ENCODE data around the gene HAO2.
"Not testable (repeated sequence)": the region's sequence is repeated elsewhere in the genome, so short reads cannot be mapped to it uniquely, and the experiment has no call there.

The HAO2 gene

GRCh38 chr1:119347858-119348257, 20.7 kb upstream of the HAO2 start:
- peak in 1 of 4 experiments; percentile 1 for DNase-seq

- no peak for DNase-seq
Observed at GRCh38 chr1:119348941-119349340, 19.6 kb upstream of the HAO2 start.

GRCh38 chr1:119350866-119351265, 17.7 kb upstream of the HAO2 start:
- DNase-seq = not testable (repeated sequence)

GRCh38 chr1:119351997-119352396, 16.6 kb upstream of the HAO2 start:
- no peak for DNase-seq

GRCh38 chr1:119353836-119354235, 14.7 kb upstream of the HAO2 start:
- DNase-seq = no peak

GRCh38 chr1:119358636-119359035, 9.9 kb upstream of the HAO2 start:
- DNase-seq = no peak

- DNase-seq = no peak
Observed at GRCh38 chr1:119359730-119360129, 8.9 kb upstream of the HAO2 start.

GRCh38 chr1:119361205-119361604, 7.4 kb upstream of the HAO2 start:
- DNase-seq = no peak

GRCh38 chr1:119361620-119362344, 6.8 kb upstream of the HAO2 start:
- DNase-seq = no peak

GRCh38 chr1:119363162-119363561, 5.4 kb upstream of the HAO2 start:
- DNase-seq = no peak

- DNase-seq = no peak
Observed at GRCh38 chr1:119364640-119365039, 3.9 kb upstream of the HAO2 start.

GRCh38 chr1:119366424-119366823, 2.2 kb upstream of the HAO2 start:
- no peak for DNase-seq

GRCh38 chr1:119367432-119368124, 1.0 kb upstream of the HAO2 start:
- peak in 2 of 4 experiments; percentile 24 to 28 for DNase-seq

- DNase-seq = no peak
Observed at GRCh38 chr1:119370748-119371147, 2.2 kb downstream of the HAO2 start.

GRCh38 chr1:119371815-119372214, 3.2 kb downstream of the HAO2 start:
- no peak for DNase-seq

GRCh38 chr1:119372503-119373086, 4.0 kb downstream of the HAO2 start:
- no peak for DNase-seq

- DNase-seq = no peak
Observed at GRCh38 chr1:119373465-119373864, 4.9 kb downstream of the HAO2 start.

- DNase-seq = no peak
Observed at GRCh38 chr1:119374208-119374874, 5.8 kb downstream of the HAO2 start.

- DNase-seq = no peak
Observed at GRCh38 chr1:119375366-119375765, 6.8 kb downstream of the HAO2 start.

GRCh38 chr1:119376594-119376993, 8.0 kb downstream of the HAO2 start:
- DNase-seq = no peak

GRCh38 chr1:119377594-119377993, 9.0 kb downstream of the HAO2 start:
- DNase-seq = not testable (repeated sequence)

- DNase-seq = no peak
Observed at GRCh38 chr1:119379117-119379516, 10.5 kb downstream of the HAO2 start.

- no peak for DNase-seq
Observed at GRCh38 chr1:119380304-119380703, 11.7 kb downstream of the HAO2 start.

All from suppressor macrophage (primary cell).